H7 (cell line): ENCODE results near the gene OR2H1. TPM values are rescaled to one million over a fixed set of nuclear protein-coding genes. Genes with fewer than 3 reads are reported as not detected.

Experiments
- DNase-seq: peaks from one replicate; pipeline ENCODE4 v3.0.0; 2012
- H3K27me3 ChIP-seq: 2 replicates; pipeline ENCODE4 v1.6.0; 2011; ENCODE audit warnings: mild to moderate bottlenecking, low read length; ENCODE audit not compliant: control insufficient read depth, insufficient read depth
- H3K36me3 ChIP-seq: replicated peaks from 2 replicates; pipeline ENCODE4 v1.5.1; 2011; ENCODE audit warnings: low read length; ENCODE audit not compliant: control insufficient read depth, insufficient read depth
- H3K4me3 ChIP-seq: 2 replicates; pipeline ENCODE4 v1.5.1; 2011; ENCODE audit warnings: low read depth, mild to moderate bottlenecking, control low read depth, low read length, moderate library complexity; ENCODE audit not compliant: insufficient read depth
- total RNA-seq: library from RNA; depleted of rRNA; stranded (reverse); fragments of >200 nt; shearing (Covaris generic); gene quantifications from 2 replicates; pipeline ENCODE4 v1.2.3, GENCODE V29; 2014

OR2H1 gene
- total RNA-seq, 1 experiment from 2014 or later = not detected

GRCh38 chr6:29491574-29491973 is 34.6 kb downstream of the OR2H1 start:
- no peak overlapping the region for H3K4me3 ChIP-seq
- no peak for DNase-seq
- H3K27me3 ChIP-seq = no peaks in the 10 kb centered on the region
- no peaks in the 10 kb centered on the region for H3K36me3 ChIP-seq

GRCh38 chr6:29493261-29493660 is 36.3 kb downstream of the OR2H1 start:
- DNase-seq = no peak
- Histone ChIP-seq H3K27me3 (no peaks in the 10 kb centered on the region), H3K4me3 (no peak overlapping the region), H3K36me3 (no peaks in the 10 kb centered on the region)

DNA sequence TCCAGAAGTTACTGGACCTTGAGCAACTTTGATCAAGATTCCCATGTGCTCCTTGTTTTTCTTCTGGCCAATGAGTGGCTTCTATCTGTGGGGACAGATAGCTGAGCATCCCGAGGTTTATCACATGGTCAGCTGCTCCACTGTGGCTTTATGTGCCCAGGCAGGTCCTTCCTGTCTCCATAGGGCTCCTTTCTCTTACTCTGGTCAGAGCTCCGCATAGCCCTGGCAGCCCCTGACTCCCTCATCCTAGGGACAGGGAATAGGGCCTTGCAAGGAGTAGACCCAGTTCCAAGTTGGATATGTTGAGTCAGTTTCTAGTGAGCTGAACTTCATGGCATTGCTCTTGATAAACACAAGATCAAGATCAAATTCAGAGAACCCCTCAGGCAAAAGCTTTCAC is 37.2 kb downstream of the OR2H1 start:
- Histone ChIP-seq H3K36me3 (no peaks in the 10 kb centered on the region), H3K4me3 (no peak overlapping the region), H3K27me3 (no peaks in the 10 kb centered on the region)
- DNase-seq = no peak

GRCh38 chr6:29495571-29495970 is 38.6 kb downstream of the OR2H1 start:
- Histone ChIP-seq H3K27me3 (no peaks in the 10 kb centered on the region), H3K36me3 (no peaks in the 10 kb centered on the region), H3K4me3 (no peak overlapping the region)
- no peak for DNase-seq

GRCh38 chr6:29496961-29497360 is 40.0 kb downstream of the OR2H1 start:
- H3K27me3 ChIP-seq = no peaks in the 10 kb centered on the region
- H3K4me3 ChIP-seq = no peak overlapping the region
- no peak for DNase-seq
- H3K36me3 ChIP-seq = no peaks in the 10 kb centered on the region

GRCh38 chr6:29499704-29500103 is 42.7 kb downstream of the OR2H1 start:
- DNase-seq = no peak
- H3K27me3 ChIP-seq = no peaks in the 10 kb centered on the region

DNA sequence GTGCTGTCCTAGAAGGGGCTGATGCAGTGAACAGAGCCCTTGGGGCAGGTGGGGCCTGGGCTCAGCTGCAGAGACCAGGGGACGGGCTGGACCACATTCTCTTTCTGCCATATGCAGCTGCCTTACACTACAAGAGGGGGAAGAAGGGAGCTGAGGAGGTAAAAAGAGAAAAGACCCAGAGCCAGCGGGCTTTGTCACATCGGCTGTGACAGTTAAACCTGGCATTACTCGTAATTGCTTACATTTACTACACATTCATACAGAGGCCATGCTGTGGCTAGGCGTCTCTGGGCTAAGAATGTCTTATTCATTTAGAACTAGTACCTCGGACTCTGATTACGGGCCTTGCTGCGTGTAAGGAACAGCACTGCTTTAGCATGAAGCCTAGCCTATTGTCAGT is 43.6 kb downstream of the OR2H1 start:
- no peak overlapping the region for H3K4me3 ChIP-seq
- H3K36me3 ChIP-seq = no peaks in the 10 kb centered on the region
- DNase-seq = no peak
- H3K27me3 ChIP-seq = no peaks in the 10 kb centered on the region

More at GRCh38 chr6:29499704-29500103, 42.7 kb downstream of the OR2H1 start:
- H3K36me3 ChIP-seq = no peaks in the 10 kb centered on the region
- H3K4me3 ChIP-seq = no peak overlapping the region

DNA sequence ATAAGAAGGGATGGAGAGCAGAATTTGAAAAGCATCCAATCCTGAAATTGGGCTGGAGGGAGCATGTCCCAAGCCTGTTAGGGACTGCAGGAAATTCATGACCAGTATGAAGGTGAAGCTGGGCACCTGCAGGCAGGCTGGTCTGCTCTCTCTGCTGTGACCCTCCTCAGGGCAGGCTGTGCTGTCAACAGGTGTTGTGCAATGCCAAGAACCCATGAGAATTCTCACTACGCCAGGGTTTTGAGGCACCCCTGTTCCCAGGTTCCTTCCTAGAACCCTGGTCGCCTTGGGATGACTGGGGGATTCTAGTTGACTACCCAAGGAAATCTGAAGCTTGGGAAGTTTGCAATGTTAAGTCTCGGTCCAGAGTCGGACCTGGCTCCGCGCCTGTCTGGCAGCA is 44.2 kb downstream of the OR2H1 start:
- no peak for DNase-seq
- no peaks in the 10 kb centered on the region for H3K36me3 ChIP-seq
- no peaks in the 10 kb centered on the region for H3K27me3 ChIP-seq
- no peak overlapping the region for H3K4me3 ChIP-seq

DNA sequence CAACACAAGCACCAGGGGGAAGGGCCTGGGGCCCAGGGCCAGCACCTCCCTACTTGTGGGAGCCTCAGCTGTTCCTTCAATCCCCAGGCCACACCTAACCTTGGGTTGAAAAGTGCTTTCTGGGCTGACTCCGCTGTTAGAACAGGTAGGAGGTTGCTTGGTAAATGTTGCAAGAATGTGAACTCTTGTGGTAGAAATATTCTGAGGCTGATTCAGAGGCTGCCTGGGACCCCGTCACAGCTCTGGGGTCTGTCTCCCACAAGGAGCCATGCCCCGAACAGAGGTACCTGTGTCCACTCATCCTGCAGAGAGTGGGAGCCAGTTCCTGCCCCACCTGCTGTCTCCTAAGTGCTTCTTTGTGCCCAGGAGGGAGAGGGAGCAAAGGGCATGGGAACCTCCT is 45.2 kb downstream of the OR2H1 start:
- DNase-seq = no peak
- H3K4me3 ChIP-seq = no peak overlapping the region
- H3K36me3 ChIP-seq = no peaks in the 10 kb centered on the region
- no peaks in the 10 kb centered on the region for H3K27me3 ChIP-seq

DNA sequence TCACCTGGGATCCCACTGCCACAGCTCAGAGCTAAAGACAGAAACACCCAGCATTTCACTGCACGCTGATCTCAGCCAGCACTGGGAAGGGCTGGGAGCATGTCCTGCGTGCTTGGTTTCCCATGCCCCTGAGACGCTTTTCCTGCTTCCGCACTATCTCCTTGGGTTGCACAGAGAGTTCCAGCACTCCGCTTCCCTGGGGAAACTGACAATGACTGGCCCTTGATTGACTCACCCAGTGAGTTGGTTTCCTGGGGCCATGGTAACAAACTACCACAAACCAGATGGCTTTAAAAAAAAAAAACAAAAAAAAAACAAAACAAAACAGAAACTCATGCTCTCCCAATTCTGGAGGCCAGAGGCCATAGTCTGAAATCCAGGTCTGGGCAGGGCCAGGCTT is 45.6 kb downstream of the OR2H1 start:
- no peaks in the 10 kb centered on the region for H3K36me3 ChIP-seq
- no peak overlapping the region for H3K4me3 ChIP-seq
- DNase-seq = no peak
- H3K27me3 ChIP-seq = no peaks in the 10 kb centered on the region

DNA sequence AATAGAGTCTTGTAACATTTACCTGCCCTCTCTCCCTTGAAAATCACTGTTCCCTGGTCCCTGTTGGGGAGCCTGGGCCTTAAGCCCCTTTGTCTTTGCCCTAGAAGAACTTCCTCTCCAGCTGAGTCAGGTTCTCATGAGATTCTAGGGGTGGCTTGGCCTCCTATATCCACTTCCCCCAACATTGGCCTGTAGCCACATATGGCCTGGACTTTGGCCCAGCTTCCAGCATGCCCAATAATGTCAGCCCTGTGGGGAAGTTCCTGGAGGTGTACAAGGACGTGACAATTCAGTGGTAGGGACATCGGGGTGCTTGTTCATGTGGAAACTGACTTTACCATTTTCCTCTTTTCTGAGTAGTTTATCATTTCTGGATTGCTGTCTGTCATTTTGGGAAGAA is 48.0 kb downstream of the OR2H1 start:
- H3K27me3 ChIP-seq = no peaks in the 10 kb centered on the region
- no peak for DNase-seq
- H3K36me3 ChIP-seq = no peaks in the 10 kb centered on the region
- no peak overlapping the region for H3K4me3 ChIP-seq

DNA sequence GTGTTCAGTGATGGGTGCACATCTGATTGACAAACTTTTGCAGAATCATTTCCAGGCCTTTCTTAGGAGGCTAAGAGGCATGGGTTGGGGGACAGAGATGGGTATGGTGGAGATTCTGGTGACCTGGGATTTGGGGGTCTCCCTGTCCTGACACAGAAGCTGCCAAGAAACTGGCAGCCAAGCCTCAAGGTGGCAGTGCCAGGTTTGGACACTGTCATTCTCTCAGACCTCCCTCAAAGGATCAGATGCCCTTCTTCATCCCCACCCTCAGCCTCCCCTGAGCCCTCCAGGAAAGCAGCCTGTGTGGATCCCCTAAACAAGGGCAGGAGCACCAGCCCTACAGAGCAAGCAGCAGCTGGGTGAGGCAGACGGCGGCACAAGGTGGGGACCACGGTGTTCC is 48.9 kb downstream of the OR2H1 start:
- no peak for DNase-seq

DNA sequence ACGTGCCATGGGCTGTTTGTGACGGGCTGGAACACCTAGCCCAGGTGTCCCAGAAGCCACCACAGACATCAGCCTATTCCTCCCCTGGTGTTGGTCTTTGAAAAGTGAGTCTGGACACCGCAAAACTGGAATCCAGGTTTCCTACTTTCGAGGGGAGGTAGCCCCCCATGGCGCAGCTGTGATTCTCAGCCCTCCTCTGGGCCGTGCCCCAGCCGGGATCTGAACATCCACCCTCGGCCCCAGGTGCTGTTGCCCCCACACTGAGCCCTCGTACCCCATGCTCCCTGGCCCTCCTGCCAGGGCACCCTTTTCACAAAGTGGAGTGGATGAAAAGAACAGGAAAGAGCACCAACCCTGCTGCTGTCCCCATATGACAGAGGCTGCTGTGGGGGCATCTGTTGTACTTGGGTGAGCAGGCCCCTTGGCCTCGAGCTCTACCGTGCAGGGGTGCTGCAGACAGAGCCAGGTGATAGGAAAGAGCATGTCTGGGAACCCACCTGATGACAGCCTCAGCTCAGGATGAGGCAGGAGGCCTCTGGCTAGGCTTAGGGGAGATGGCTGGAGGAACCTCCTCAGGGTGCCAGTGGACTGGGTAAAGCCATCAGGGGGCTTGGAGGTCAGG is 49.6 kb downstream of the OR2H1 start:
- Histone ChIP-seq H3K36me3 (no peaks in the 10 kb centered on the region), H3K4me3 (no peak overlapping the region), H3K27me3 (no peaks in the 10 kb centered on the region)
- DNase-seq = no peak

More for the DNA sequence above, 48.9 kb downstream of the OR2H1 start:
- Histone ChIP-seq H3K4me3 (no peak overlapping the region), H3K27me3 (no peaks in the 10 kb centered on the region), H3K36me3 (no peaks in the 10 kb centered on the region)

- no peak for DNase-seq
These were observed 50.4 kb downstream of the OR2H1 start for GRCh38 chr6:29507319-29507718.

GRCh38 chr6:29509239-29509638 is 52.3 kb downstream of the OR2H1 start:
- Histone ChIP-seq H3K36me3 (no peaks in the 10 kb centered on the region), H3K27me3 (no peaks in the 10 kb centered on the region), H3K4me3 (no peak overlapping the region)
- DNase-seq = no peak

More at GRCh38 chr6:29507319-29507718, 50.4 kb downstream of the OR2H1 start:
- H3K27me3 ChIP-seq = no peaks in the 10 kb centered on the region
- H3K4me3 ChIP-seq = no peak overlapping the region
- no peaks in the 10 kb centered on the region for H3K36me3 ChIP-seq

GRCh38 chr6:29509711-29510110 is 52.8 kb downstream of the OR2H1 start:
- DNase-seq = no peak
- no peak overlapping the region for H3K4me3 ChIP-seq

More at GRCh38 chr6:29509711-29510110, 52.8 kb downstream of the OR2H1 start:
- Histone ChIP-seq H3K27me3 (no peaks in the 10 kb centered on the region), H3K36me3 (no peaks in the 10 kb centered on the region)
